SK-N-MC (cell line): ENCODE data around the gene TPSB2.
"Not testable (repeated sequence)": the region's sequence is repeated elsewhere in the genome, so short reads cannot be mapped to it uniquely, and the experiment has no call there.

ENCODE experiments used
- DNase-seq: peaks from one replicate; pipeline ENCODE4 v3.0.0-alpha.2; 2011; ENCODE audit warnings: low read depth, low spot score
- H3K27ac ChIP-seq: fragments of 200-600 bp; sonication (generic); 2 replicates; pipeline ENCODE4 v1.5.1; 2016; ENCODE audit warnings: mixed run types
- H3K36me3 ChIP-seq: fragments of 200-600 bp; sonication (generic); 2 replicates; pipeline ENCODE4 v1.6.1; 2017; ENCODE audit warnings: antibody characterized with exemption, low read length, mixed read lengths; ENCODE audit not compliant: insufficient read depth
- H3K4me3 ChIP-seq: fragments of 200-600 bp; sonication (generic); 2 replicates; pipeline ENCODE4 v1.5.1; 2016
- H3K9ac ChIP-seq: fragments of 200-600 bp; sonication (generic); 2 replicates; pipeline ENCODE4 v1.8.0; 2017; ENCODE audit warnings: mixed run types, mixed read lengths; ENCODE audit not compliant: insufficient read length
- H3K9me3 ChIP-seq: fragments of 200-600 bp; sonication (generic); 2 replicates; pipeline ENCODE4 v1.6.1; 2017; ENCODE audit warnings: low read depth, mild to moderate bottlenecking, antibody characterized with exemption, low read length, moderate library complexity, mixed read lengths
- EZH2 ChIP-seq: fragments of 200-600 bp; sonication (generic); IDR thresholded peaks from one replicate; pipeline ENCODE4 v1.6.1; 2017; ENCODE audit warnings: antibody characterized with exemption
- FOXP2 ChIP-seq: optimal IDR thresholded peaks from 2 replicates; pipeline ENCODE3; 2011; ENCODE audit warnings: mild to moderate bottlenecking, moderate library complexity; ENCODE audit not compliant: insufficient read depth; ENCODE audit errors: extremely low read length, control extremely low read depth
- POLR2AphosphoS5 ChIP-seq: IDR thresholded peaks from 2 replicates; pipeline ENCODE4 v1.6.1; 2012; ENCODE audit warnings: mild to moderate bottlenecking, low read depth, low read length, borderline replicate concordance

Gene TPSB2

DNA sequence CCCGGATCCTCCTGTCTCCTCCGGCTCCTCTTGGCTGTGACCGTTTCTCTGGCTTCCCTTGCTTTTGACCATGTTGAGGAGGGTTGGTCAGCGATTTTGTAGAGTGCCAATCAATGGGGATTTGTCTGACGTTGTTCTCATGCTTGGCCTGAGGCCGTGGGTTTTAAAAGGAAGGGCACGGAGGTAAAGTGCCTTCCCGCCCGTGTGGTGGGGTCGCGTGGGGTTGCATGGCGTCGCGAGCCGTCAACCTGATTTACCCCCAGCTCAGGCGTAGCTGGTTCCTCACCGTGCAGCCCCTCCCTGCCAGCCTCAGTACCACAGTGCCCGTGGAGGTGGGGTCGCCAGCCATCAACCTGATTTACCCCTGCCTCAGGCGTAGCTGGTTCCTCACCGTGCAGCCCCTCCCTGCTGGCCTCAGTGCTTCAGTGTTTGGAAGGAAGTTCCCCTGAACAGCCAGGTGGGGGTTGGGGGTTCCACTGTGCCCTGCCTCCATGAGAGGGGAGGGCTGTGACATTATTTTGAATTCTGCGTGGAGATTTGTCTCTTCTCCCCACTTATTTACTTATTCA lies 15.6 kb upstream of the TPSB2 start:
- no peaks in the 10 kb centered on the region for H3K36me3 ChIP-seq
- DNase-seq = no peak
- H3K9ac ChIP-seq = peak overlapping the region; percentile 39
- H3K27ac ChIP-seq = peak overlapping the region; percentile 92
- no peaks in the 10 kb centered on the region for H3K9me3 ChIP-seq
- no peak for TF ChIP-seq POLR2AphosphoS5
- no peak for TF ChIP-seq FOXP2
- no peak for TF ChIP-seq EZH2
- no peak overlapping the region for H3K4me3 ChIP-seq

DNA sequence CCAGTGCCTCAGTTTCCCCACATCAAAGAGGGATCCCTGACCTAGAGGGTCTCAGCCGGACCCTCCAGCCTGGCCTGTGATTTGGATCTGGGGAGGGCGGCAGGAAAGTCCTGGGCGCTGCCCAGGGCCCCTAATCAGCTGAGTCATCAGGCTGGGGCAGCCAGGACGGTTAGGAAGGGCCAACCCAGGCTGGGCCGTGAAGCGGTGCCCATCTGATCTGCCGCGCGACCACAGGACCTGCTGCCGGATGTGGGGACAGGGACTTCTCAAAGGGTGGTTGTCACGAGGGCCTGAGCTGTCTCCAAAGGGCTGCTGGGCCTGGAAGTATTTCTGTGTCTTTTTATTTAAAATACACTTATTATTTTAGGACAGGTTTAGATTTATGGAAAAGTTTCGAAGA lies 14.9 kb upstream of the TPSB2 start:
- DNase-seq = no peak
- H3K27ac ChIP-seq = peak overlapping the region; percentile 92
- peak overlapping the region; percentile 39 for H3K9ac ChIP-seq
- no peaks in the 10 kb centered on the region for H3K36me3 ChIP-seq
- no peaks in the 10 kb centered on the region for H3K9me3 ChIP-seq
- TF ChIP-seq EZH2 = no peak
- no peak overlapping the region for H3K4me3 ChIP-seq

DNA sequence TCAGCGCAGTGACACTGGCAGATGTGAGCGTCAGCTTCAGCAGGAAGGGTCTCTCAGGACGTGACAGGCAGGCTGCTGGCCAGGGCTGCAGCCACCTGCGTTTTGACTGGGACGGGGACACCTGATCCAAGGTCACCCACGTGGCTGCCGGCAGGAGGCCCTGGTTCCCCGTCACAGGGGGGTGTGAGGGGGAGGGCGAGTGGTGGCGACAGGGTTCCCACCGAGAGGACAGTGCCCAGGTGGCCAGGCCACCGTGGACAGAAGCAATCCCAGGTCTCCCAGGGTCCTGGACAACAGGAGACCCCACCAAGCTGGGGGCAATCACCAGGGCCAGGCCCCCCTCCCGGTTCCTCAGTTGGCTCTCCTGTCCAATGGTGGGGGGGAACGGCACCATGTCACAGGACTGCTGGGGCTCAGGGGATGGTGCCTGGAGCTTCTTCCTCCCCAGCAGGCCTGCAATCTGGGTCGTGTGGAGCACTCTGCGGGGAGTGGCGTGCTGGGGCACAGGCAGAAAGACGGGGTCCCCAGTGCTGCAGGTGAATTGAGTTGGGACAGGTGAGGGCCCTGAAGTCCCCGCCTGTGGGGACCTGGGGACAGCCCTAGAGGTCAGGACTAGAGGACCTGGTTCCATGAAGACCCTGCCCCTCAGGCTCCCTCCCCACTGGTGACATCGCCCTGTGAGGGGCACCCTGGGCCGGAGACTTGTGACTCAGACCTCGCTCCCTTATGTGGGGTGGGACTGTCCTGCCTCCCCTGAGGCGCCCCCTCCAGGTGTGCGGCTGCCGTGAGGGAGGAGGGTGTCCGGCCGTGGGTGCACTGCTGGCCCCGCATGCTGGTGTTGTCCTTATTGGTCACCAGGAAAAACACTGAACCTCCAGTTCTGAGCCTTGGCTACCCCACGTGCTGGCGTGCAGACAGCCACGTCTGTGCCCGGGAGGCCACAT lies 14.2 kb upstream of the TPSB2 start:
- not testable (repeated sequence) for H3K4me3 ChIP-seq, DNase-seq, H3K9ac ChIP-seq, H3K9me3 ChIP-seq, H3K36me3 ChIP-seq
- H3K27ac ChIP-seq = 0 out of 2 replicates have a peak overlapping the region, but pooled peaks have one; percentile 92

DNA sequence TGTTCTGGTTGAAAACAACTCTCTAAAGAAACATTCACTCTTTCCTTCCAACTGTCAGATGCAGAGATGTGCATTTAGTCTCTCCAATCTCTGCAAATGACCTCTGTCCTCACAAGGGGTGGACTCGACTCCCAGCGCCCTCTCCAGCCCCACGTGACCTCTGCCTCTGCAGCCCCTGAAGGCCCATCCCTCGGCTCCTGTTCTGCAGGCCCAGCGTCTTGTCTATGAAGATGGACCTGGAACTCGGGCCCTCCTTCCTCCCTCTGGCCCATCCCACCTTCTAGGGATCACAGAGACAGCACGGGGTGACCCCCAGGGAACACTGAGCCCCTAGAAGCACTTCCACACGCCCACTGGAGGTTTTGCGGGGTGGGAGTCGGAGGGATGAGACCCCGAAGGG lies 13.4 kb upstream of the TPSB2 start:
- not testable (repeated sequence) for H3K27ac ChIP-seq, H3K4me3 ChIP-seq, H3K9me3 ChIP-seq, DNase-seq, H3K9ac ChIP-seq, H3K36me3 ChIP-seq

- H3K36me3 ChIP-seq, H3K4me3 ChIP-seq, H3K27ac ChIP-seq, DNase-seq, H3K9me3 ChIP-seq, H3K9ac ChIP-seq: not testable (repeated sequence)
Measured at GRCh38 chr16:1241081-1241480, 11.1 kb upstream of the TPSB2 start.

DNA sequence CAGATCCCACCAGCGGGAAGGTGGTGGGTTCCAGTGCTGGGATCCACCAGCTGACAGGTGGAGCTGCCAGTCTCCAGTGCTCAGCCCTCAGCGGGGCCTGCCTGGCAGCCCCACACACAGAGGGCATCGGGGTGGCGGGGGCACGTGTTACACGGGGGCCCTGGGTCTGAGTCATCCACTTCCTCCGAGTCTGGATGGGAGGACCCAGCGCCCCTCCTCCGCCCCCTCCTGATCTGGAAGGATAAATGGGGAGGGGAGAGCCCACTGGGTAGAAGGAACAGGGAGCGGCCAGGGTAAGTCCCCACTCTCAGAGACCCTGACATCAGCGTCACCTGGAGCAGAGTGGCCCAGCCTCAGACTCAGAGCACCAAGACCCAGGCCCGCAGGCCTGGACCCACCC lies 10.5 kb upstream of the TPSB2 start, which contains the start of gene TPSAB1:
Gene TPSAB1, plus strand, starts transcription at position 270 of the 400 bp plus-strand sequence. CDS start 234 bp downstream, outside the sequence.
- not testable (repeated sequence) for H3K27ac ChIP-seq, H3K4me3 ChIP-seq, DNase-seq, H3K9me3 ChIP-seq, H3K9ac ChIP-seq, H3K36me3 ChIP-seq

- H3K9ac ChIP-seq, DNase-seq: not testable (repeated sequence)
Measured at GRCh38 chr16:1239575-1239974, 9.6 kb upstream of the TPSB2 start.

DNA sequence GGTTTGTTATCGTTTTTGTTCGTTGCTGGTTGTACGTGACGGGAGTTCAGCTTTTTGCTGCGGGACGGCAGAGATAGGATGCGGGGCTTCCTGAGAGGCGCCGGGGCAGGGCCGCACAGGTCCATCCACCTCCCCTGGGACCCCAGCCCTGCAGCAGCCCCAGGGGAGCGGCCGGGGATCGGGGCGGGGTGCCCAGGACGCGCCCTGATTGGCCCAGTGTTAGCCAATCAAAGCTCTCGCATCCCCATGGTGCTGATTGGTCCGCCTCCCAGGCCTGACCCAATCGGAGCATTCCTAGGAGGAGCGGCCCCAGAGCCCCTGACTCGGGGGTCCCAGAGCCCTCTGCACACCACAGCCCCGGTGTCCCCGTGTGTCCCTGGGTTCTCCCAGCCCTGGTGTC lies 8.9 kb upstream of the TPSB2 start:
- peak overlapping the region; percentile 36; the same call in 1 of the 2 replicates for H3K4me3 ChIP-seq
- not testable (repeated sequence) for H3K9ac ChIP-seq, H3K27ac ChIP-seq, H3K9me3 ChIP-seq, H3K36me3 ChIP-seq, DNase-seq

More at GRCh38 chr16:1239575-1239974, 9.6 kb upstream of the TPSB2 start:
- not testable (repeated sequence) for H3K36me3 ChIP-seq, H3K4me3 ChIP-seq, H3K9me3 ChIP-seq, H3K27ac ChIP-seq

GRCh38 chr16:1237990-1238389 lies 8.0 kb upstream of the TPSB2 start:
- TF ChIP-seq EZH2 (no peak), POLR2AphosphoS5 (no peak), FOXP2 (no peak)
- Histone ChIP-seq H3K9me3 (no peaks in the 10 kb centered on the region), H3K36me3 (no peaks in the 10 kb centered on the region), H3K9ac (no peak overlapping the region), H3K4me3 (no peak overlapping the region), H3K27ac (no peak overlapping the region)
- DNase-seq = no peak

- H3K36me3 ChIP-seq, H3K4me3 ChIP-seq, H3K27ac ChIP-seq, H3K9me3 ChIP-seq, DNase-seq, H3K9ac ChIP-seq: not testable (repeated sequence)
Measured at GRCh38 chr16:1236659-1237058, 6.7 kb upstream of the TPSB2 start.

DNA sequence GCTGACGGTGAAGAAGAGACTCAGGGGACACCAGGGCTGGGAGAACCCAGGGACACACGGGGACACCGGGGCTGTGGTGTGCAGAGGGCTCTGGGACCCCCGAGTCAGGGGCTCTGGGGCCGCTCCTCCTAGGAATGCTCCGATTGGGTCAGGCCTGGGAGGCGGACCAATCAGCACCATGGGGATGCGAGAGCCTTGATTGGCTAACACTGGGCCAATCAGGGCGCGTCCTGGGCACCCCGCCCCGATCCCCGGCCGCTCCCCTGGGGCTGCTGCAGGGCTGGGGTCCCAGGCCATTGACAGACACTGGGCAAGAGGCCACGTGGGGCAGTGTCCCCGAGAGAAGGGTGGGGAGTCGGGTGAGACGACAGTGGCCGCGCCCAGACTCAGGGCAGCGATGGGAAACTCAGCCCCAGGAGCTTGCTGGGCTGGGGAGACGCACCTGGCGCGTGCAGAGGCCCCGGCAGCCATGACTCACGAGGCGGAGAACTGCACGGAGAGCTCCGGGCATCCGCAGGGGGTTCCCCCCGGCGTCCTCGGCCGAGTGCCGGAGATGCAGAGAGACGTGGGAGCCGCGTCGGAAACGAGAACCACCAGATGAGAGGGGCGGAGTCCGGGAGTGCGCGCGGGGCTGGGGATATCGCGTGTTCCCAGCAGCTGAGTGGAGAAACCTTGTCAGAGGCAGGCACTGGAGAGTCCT lies 2.2 kb upstream of the TPSB2 start:
- not testable (repeated sequence) for H3K9me3 ChIP-seq, H3K36me3 ChIP-seq, H3K9ac ChIP-seq, H3K27ac ChIP-seq, DNase-seq, H3K4me3 ChIP-seq

DNA sequence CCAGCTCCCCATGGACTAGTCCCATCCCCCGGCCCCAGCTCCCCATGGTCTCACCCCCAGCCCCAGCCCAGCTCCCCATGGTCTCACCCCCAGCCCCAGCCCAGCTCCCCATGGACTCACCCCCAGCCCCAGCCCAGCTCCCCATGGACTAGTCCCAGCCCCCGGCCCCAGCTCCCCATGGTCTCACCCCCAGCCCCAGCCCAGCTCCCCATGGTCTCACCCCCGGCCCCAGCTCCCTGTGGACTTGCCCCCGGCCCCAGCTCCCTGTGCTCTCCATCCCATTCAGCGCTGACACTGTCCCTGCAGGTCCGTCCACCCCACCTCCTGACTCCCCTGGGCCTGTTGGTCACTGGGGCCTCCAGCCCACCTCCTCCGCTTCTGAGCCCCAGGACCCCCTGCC lies 1.3 kb upstream of the TPSB2 start:
- H3K9me3 ChIP-seq, H3K9ac ChIP-seq, H3K27ac ChIP-seq, H3K4me3 ChIP-seq, DNase-seq, H3K36me3 ChIP-seq: not testable (repeated sequence)
